ENCODE data around the gene TMEM134. TPM values are rescaled to one million over a fixed set of nuclear protein-coding genes. Genes with fewer than 3 reads are reported as not detected.

Gene TMEM134
- total RNA-seq, 1 donor from 2014 or later = 38.0 TPM

DNA sequence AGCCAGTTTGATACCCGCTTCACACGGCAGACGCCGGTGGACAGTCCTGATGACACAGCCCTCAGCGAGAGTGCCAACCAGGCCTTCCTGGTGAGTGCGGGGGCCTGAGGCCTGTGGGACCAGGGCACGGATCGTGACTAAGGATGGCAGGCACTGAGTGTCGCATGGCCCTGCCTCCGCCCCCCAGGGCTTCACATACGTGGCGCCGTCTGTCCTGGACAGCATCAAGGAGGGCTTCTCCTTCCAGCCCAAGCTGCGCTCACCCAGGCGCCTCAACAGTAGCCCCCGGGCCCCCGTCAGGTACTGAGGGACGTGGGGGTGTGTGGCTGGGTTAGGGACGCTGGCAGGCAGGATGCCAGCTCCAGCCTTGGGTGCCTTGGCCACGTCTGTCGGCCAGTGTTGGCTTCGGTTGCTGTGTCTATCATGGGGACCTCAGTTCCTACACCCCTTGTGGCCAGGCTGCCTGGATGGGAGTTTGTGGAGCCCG, 34.6 kb downstream of the TMEM134 start:
- Histone ChIP-seq H4K20me1 (ENCODE audit: insufficient read depth, low read length) (no peaks in the 10 kb centered on the region), H3K4me3 (ENCODE audit: insufficient read depth, low read depth, low read length) (no peak overlapping the region), H3K27me3 (ENCODE audit: insufficient read depth, low read length) (no peaks in the 10 kb centered on the region), H3K36me3 (ENCODE audit: insufficient read depth, low read length) (peaks cover 8% of the 10 kb centered on the region), H3K9me3 (ENCODE audit: insufficient read depth, low read depth, low read length) (no peaks in the 10 kb centered on the region), H2AFZ (ENCODE audit: low read depth, low read length) (no peak overlapping the region), H3K4me1 (ENCODE audit: insufficient read depth, low read length) (peaks cover 17% of the 10 kb centered on the region), H3K9ac (ENCODE audit: low read length) (no peak overlapping the region), H3K79me2 (ENCODE audit: insufficient read depth, low read length) (peaks cover 14% of the 10 kb centered on the region), H3K4me2 (ENCODE audit: low read length) (no peak overlapping the region), H3K27ac (ENCODE audit: low read depth, low read length) (no peak overlapping the region)
- Mint-ChIP-seq H3K9me3 (ENCODE audit: unreplicated experiment) (no peaks in the 10 kb centered on the region), H3K4me1 (ENCODE audit: low read depth, unreplicated experiment) (peaks cover 7% of the 10 kb centered on the region), H3K27me3 (ENCODE audit: low read depth, unreplicated experiment) (no peaks in the 10 kb centered on the region), H3K27ac (ENCODE audit: unreplicated experiment) (no peak overlapping the region), H3K4me3 (ENCODE audit: unreplicated experiment) (no peak overlapping the region), H3K36me3 (ENCODE audit: low read depth, unreplicated experiment) (peaks cover 8% of the 10 kb centered on the region)
- FAIRE-seq = no peak
- DNase-seq (ENCODE audit: low read depth) = no peak
- TF ChIP-seq CTCF (IDR thresholded peaks at IDR 0.05; ENCODE audit: insufficient read depth, low read depth, low read length) (no peak), EZH2 (IDR thresholded peaks at IDR 0.05; ENCODE audit: insufficient read depth, low read length) (no peak)

DNA sequence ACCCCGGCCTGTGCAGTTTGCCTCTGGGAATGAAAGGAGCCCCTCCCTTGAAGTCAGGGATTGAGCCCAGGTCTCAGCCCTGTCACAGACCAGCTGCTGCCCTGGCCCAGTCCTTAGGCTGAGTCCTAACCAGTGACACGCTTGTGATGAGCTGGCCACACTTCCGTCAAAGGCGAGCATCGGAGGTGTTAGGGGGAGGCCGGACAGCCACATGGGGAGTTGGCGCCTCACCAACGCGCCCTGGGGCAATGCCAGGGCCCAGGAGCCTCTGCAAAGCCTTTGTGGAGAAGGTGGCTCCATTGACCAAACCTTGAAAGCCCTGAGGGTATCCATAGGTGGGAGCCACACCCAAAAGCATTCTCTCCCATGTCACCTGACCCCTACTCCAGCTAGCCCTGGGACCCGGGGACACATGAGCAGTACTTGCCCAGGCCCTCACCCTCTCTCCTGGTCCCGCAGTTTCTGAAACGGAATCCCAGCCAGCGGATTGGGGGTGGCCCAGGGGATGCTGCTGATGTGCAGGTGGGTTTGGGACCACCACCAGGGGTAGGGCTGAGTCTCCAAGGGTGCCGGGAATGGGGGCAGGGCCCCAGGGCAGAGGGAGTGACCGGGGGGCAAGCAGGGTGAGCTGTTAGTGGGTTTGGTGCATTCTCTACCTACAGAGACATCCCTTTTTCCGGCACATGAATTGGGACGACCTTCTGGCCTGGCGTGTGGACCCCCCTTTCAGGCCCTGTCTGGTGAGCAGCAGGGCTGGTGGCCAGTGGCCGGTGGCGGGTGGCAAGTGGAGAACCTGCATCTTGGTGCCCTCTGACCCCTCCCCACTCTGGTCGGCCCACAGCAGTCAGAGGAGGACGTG, 35.3 kb downstream of the TMEM134 start:
- DNase-seq (ENCODE audit: low read depth) (no peak), FAIRE-seq (no peak)
- Mint-ChIP-seq H3K27me3 (ENCODE audit: low read depth, unreplicated experiment) (no peaks in the 10 kb centered on the region), H3K4me3 (ENCODE audit: unreplicated experiment) (no peak overlapping the region), H3K4me1 (ENCODE audit: low read depth, unreplicated experiment) (peaks cover 3% of the 10 kb centered on the region), H3K36me3 (ENCODE audit: low read depth, unreplicated experiment) (peaks cover 8% of the 10 kb centered on the region), H3K9me3 (ENCODE audit: unreplicated experiment) (no peaks in the 10 kb centered on the region), H3K27ac (ENCODE audit: unreplicated experiment) (no peak overlapping the region)
- H4K20me1 ChIP-seq (ENCODE audit: insufficient read depth, low read length) = peaks cover 3% of the 10 kb centered on the region
- H3K4me1 ChIP-seq (ENCODE audit: insufficient read depth, low read length) = peaks cover 22% of the 10 kb centered on the region
- TF ChIP-seq CTCF (IDR thresholded peaks at IDR 0.05; ENCODE audit: insufficient read depth, low read depth, low read length) (no peak), EZH2 (IDR thresholded peaks at IDR 0.05; ENCODE audit: insufficient read depth, low read length) (no peak)
- no peak overlapping the region for H3K4me2 ChIP-seq (ENCODE audit: low read length)
- H2AFZ ChIP-seq (ENCODE audit: low read depth, low read length) = no peak overlapping the region
- peaks cover 21% of the 10 kb centered on the region for H3K79me2 ChIP-seq (ENCODE audit: insufficient read depth, low read length)
- peaks cover 8% of the 10 kb centered on the region for H3K36me3 ChIP-seq (ENCODE audit: insufficient read depth, low read length)
- H3K27ac ChIP-seq (ENCODE audit: low read depth, low read length) = no peak overlapping the region
- H3K9me3 ChIP-seq (ENCODE audit: insufficient read depth, low read depth, low read length) = no peaks in the 10 kb centered on the region
- H3K27me3 ChIP-seq (ENCODE audit: insufficient read depth, low read length) = no peaks in the 10 kb centered on the region
- no peak overlapping the region for H3K9ac ChIP-seq (ENCODE audit: low read length)
- no peak overlapping the region for H3K4me3 ChIP-seq (ENCODE audit: insufficient read depth, low read depth, low read length)
